NB4 (cell line): ENCODE results near the gene NKIRAS2.

ENCODE experiments used
- CTCF ChIP-seq: IDR thresholded peaks from one replicate; pipeline ENCODE4 v1.5.1; 2012; ENCODE audit warnings: low read depth, low read length
- POLR2A ChIP-seq: IDR thresholded peaks from 2 replicates; pipeline ENCODE4 v1.6.1; 2011; ENCODE audit warnings: mild to moderate bottlenecking; ENCODE audit not compliant: insufficient read length; ENCODE audit errors: extremely low read depth

GRCh38 chr17:42051013-42051400 is 31.1 kb downstream of the NKIRAS2 start:
- TF ChIP-seq CTCF (no peak), POLR2A (no peak)
